H1 (cell line): ENCODE measurements around the gene ITPR3. TPM values are rescaled to one million over a fixed set of nuclear protein-coding genes. Genes with fewer than 3 reads are reported as not detected.

Source experiments
- CTCF ChIA-PET: fragments of 300-600 bp; sonication (Branson Sonifier 250); formaldehyde crosslinking; loops from one replicate; lab custom pipeline; 2021; ENCODE audit not compliant: partially characterized antibody; lab: Charles Lee
- POLR2A ChIA-PET: fragments of 300-600 bp; sonication (Branson Sonifier 250); formaldehyde crosslinking; loops from one replicate; lab custom pipeline; 2021; ENCODE audit warnings: inconsistent platforms; ENCODE audit not compliant: partially characterized antibody; lab: Charles Lee
- DNase-seq, 2 experiments: peaks; one replicate each; pipeline versions ENCODE4 v3.0.0 to v3.0.0-alpha.2; 2010 to 2022; ENCODE audit warnings: low spot score in 2 of 2, low read depth in 1 of 2, mixed read lengths in 1 of 2
- FAIRE-seq: peaks from 2 replicates; lab custom pipeline; 2011; peaks lifted over from hg19 to GRCh38; lab: Jason Lieb, UNC
- H2AFZ ChIP-seq: 2 replicates; pipeline ENCODE4 v1.8.1; 2012; ENCODE audit warnings: low read length, inconsistent platforms
- H2AK5ac ChIP-seq: 2 replicates; pipeline ENCODE4 v1.6.1; 2013; ENCODE audit warnings: low read depth, low read length
- H2BK120ac ChIP-seq: replicated peaks from 2 replicates; pipeline ENCODE3; 2013; ENCODE audit warnings: low read depth, low read length, inconsistent platforms
- H2BK12ac ChIP-seq: 2 replicates; pipeline ENCODE4 v1.6.1; 2013; ENCODE audit warnings: low read depth, low read length
- H2BK15ac ChIP-seq: 2 replicates; pipeline ENCODE4 v1.6.1; 2013; ENCODE audit warnings: low read length
- H2BK20ac ChIP-seq: 2 replicates; pipeline ENCODE4 v1.6.1; 2013; ENCODE audit warnings: low read length
- H2BK5ac ChIP-seq: 2 replicates; pipeline ENCODE4 v1.6.1; 2013; ENCODE audit warnings: low read depth, low read length
- H3K14ac ChIP-seq: 2 replicates; pipeline ENCODE4 v1.6.1; 2013; ENCODE audit warnings: inconsistent platforms; ENCODE audit not compliant: insufficient read length
- H3K18ac ChIP-seq: 2 replicates; pipeline ENCODE4 v1.6.1; 2013; ENCODE audit warnings: low read length; ENCODE audit errors: extremely low read depth
- H3K23ac ChIP-seq: 2 replicates; pipeline ENCODE4 v1.6.1; 2013; ENCODE audit warnings: inconsistent platforms; ENCODE audit not compliant: insufficient read length
- H3K23me2 ChIP-seq: 2 replicates; pipeline ENCODE4 v1.6.1; 2013; ENCODE audit warnings: low read depth, low read length
- H3K27ac ChIP-seq: 2 replicates; pipeline ENCODE4 v1.6.1; 2011; ENCODE audit warnings: low read depth, low read length, inconsistent platforms
- H3K27me3 ChIP-seq, 4 experiments: replicated peaks in 1 of 4; 1 replicate in 1 of 4; 2 replicates in 3 of 4; pipeline versions ENCODE4 v1.6.1 to v1.8.1; 2011 to 2013; ENCODE audit warnings: low read length in 3 of 4, mild to moderate bottlenecking in 3 of 4, inconsistent platforms in 2 of 4, mixed read lengths in 2 of 4, moderate library complexity in 1 of 4; ENCODE audit not compliant: control insufficient read depth in 3 of 4, insufficient read depth in 3 of 4; ENCODE audit errors: extremely low read depth in 1 of 4
- H3K36me3 ChIP-seq, 4 experiments: 2 replicates each; pipeline versions ENCODE4 v1.6.1 to v1.8.1; 2011 to 2013; ENCODE audit warnings: mild to moderate bottlenecking in 4 of 4, low read length in 3 of 4, moderate library complexity in 2 of 4, control low read depth in 1 of 4, inconsistent platforms in 1 of 4; ENCODE audit not compliant: insufficient read depth in 4 of 4, control insufficient read depth in 2 of 4
- H3K4ac ChIP-seq: replicated peaks from 2 replicates; pipeline ENCODE3; 2013; ENCODE audit warnings: low read length, low read depth, mixed read lengths, inconsistent platforms; ENCODE audit not compliant: insufficient read length
- H3K4me1 ChIP-seq, 4 experiments: replicated peaks in 1 of 4; 1 replicate in 1 of 4; 2 replicates in 3 of 4; pipeline versions ENCODE4 v1.6.1 to v1.8.1; 2011 to 2013; ENCODE audit warnings: low read length in 3 of 4, inconsistent platforms in 2 of 4, mixed read lengths in 1 of 4; ENCODE audit not compliant: insufficient read depth in 4 of 4, control insufficient read depth in 3 of 4
- H3K4me2 ChIP-seq, 2 experiments: 2 replicates each; pipeline versions ENCODE4 v1.6.1 to v1.8.1; 2011 to 2013; ENCODE audit warnings: low read depth in 2 of 2, low read length in 2 of 2, control low read depth in 1 of 2, inconsistent platforms in 1 of 2, mild to moderate bottlenecking in 1 of 2; ENCODE audit not compliant: insufficient read depth in 1 of 2
- H3K4me3 ChIP-seq, 4 experiments: fragments of 200-600, 300-600 bp in 1 of 4; sonication (generic), shearing (Covaris generic), sonication (Bioruptor Twin) in 1 of 4; 2 replicates each; pipeline versions ENCODE4 v1.5.1 to v1.8.1; 2011 to 2016; ENCODE audit warnings: low read length in 4 of 4, low read depth in 3 of 4, control low read depth in 2 of 4, inconsistent platforms in 2 of 4, mild to moderate bottlenecking in 2 of 4, mixed read lengths in 1 of 4, moderate library complexity in 1 of 4; ENCODE audit not compliant: insufficient read depth in 2 of 4; ENCODE audit errors: extremely low read depth in 1 of 4
- H3K56ac ChIP-seq: replicated peaks from 2 replicates; pipeline ENCODE3; 2013; ENCODE audit warnings: low read depth, mild to moderate bottlenecking, mixed read lengths, low read length, inconsistent platforms; ENCODE audit not compliant: insufficient read length
- H3K79me1 ChIP-seq: 2 replicates; pipeline ENCODE4 v1.6.1; 2013; ENCODE audit warnings: low read depth, low read length, control low read depth
- H3K79me2 ChIP-seq, 2 experiments: 2 replicates each; pipeline versions ENCODE4 v1.6.1 to v1.8.1; 2012 to 2013; ENCODE audit warnings: low read length in 2 of 2, mild to moderate bottlenecking in 2 of 2, inconsistent platforms in 1 of 2; ENCODE audit not compliant: insufficient read depth in 2 of 2, control insufficient read depth in 1 of 2
- H3K9ac ChIP-seq, 4 experiments: replicated peaks in 1 of 4; 1 replicate in 1 of 4; 2 replicates in 3 of 4; pipeline versions ENCODE4 v1.6.1 to v1.8.1; 2011 to 2013; ENCODE audit warnings: low read depth in 3 of 4, low read length in 3 of 4, control low read depth in 2 of 4, mild to moderate bottlenecking in 2 of 4, moderate library complexity in 2 of 4, inconsistent platforms in 1 of 4; ENCODE audit errors: extremely low read depth in 1 of 4
- H3K9me3 ChIP-seq, 2 experiments: 2 replicates each; pipeline versions ENCODE4 v1.6.1 to v1.8.1; 2012 to 2013; ENCODE audit warnings: mild to moderate bottlenecking in 2 of 2, moderate library complexity in 2 of 2, control low read depth in 1 of 2, inconsistent platforms in 1 of 2, low read depth in 1 of 2, low read length in 1 of 2, mixed read lengths in 1 of 2; ENCODE audit not compliant: insufficient read depth in 2 of 2
- H4K20me1 ChIP-seq, 2 experiments: replicated peaks in 1 of 2; 2 replicates each; pipeline versions ENCODE3 to v1.8.1; 2011 to 2013; ENCODE audit warnings: inconsistent platforms in 2 of 2, low read length in 2 of 2, mild to moderate bottlenecking in 1 of 2; ENCODE audit not compliant: insufficient read depth in 2 of 2, control insufficient read depth in 1 of 2
- H4K5ac ChIP-seq: 2 replicates; pipeline ENCODE4 v1.6.1; 2013; ENCODE audit warnings: low read length, low read depth, mixed read lengths, inconsistent platforms; ENCODE audit not compliant: insufficient read length
- H4K8ac ChIP-seq: 2 replicates; pipeline ENCODE4 v1.8.0; 2013; ENCODE audit warnings: mild to moderate bottlenecking, moderate library complexity, low read length, inconsistent platforms; ENCODE audit not compliant: insufficient read depth; ENCODE audit errors: extremely low read depth
- H4K91ac ChIP-seq: replicated peaks from 2 replicates; pipeline ENCODE3; 2013; ENCODE audit warnings: low read length, mixed read lengths, inconsistent platforms; ENCODE audit not compliant: insufficient read length
- ATF3 ChIP-seq: IDR thresholded peaks from 2 replicates; pipeline ENCODE4 v1.6.1; 2011; ENCODE audit warnings: low read depth, mild to moderate bottlenecking, low read length; ENCODE audit not compliant: insufficient read depth
- SIN3A ChIP-seq, 2 experiments: IDR thresholded peaks in 1 of 2; conservative IDR thresholded peaks in 1 of 2; 2 replicates each; pipeline ENCODE4 v1.6.1; 2011 to 2012; ENCODE audit warnings: low read length in 2 of 2, improper control_type of control experiment in 1 of 2, low read depth in 1 of 2, mild to moderate bottlenecking in 1 of 2
- WGBS, 2 experiments: shearing (Covaris generic) in 1 of 2; methylation state at CpG; one replicate each; pipeline versions ENCODE4 v1.1.6 to v1.1.7; 2013 to 2015; ENCODE audit warnings: low lambda C conversion rate in 2 of 2, mixed read lengths in 2 of 2, inconsistent platforms in 1 of 2, low coverage in 1 of 2, missing lambda C conversion rate in 1 of 2; ENCODE audit not compliant: insufficient replicate concordance in 2 of 2, insufficient coverage in 1 of 2, insufficient read length in 1 of 2; ENCODE audit errors: extremely low coverage in 1 of 2, missing lambda C conversion rate in 1 of 2; 5-methylcytosine and 5-hydroxymethylcytosine counted together
- polyA plus RNA-seq, 7 experiments: library from polyadenylated mRNA; depleted of rRNA in 3 of 7; stranded (reverse) in 5 of 7; unstranded in 2 of 7; fragments of >200 nt in 5 of 7; fragments of 200-250 nt in 2 of 7; gene quantifications; 1 replicate in 5 of 7; 2 replicates in 1 of 7; 4 replicates in 1 of 7; pipeline versions ENCODE4 v1.2.1 to v1.2.3, GENCODE V29; 2011 to 2013; ENCODE audit warnings: missing spikeins in 2 of 7, mixed read lengths in 2 of 7
- total RNA-seq: library from RNA; stranded (reverse); fragmentation: NEBNext Ultra II Directional; extraction: Animal tissue kit (Norgen Biotek cat#: 25700); gene quantifications from 2 replicates; pipeline ENCODE4 v1.2.1, GENCODE V29; 2021

Gene ITPR3
- total and polyA plus RNA-seq, 2 of the 8 experiments (the other 6 are each of a cell fraction or from before 2014, with no cell fraction given) = 29.1 to 45.7 TPM

GRCh38 chr6:33654831-33655554, 33.9 kb downstream of the ITPR3 start:
- no peak overlapping the region for H2AK5ac ChIP-seq
- no peak overlapping the region for H3K4ac ChIP-seq
- no peak overlapping the region for H2AFZ ChIP-seq
- H3K18ac ChIP-seq = 0 out of 2 replicates have a peak overlapping the region, but pooled peaks have one; percentile 7
- TF ChIP-seq ATF3 (no peak), SIN3A (conservative IDR thresholded peaks at IDR 0.05 in 1 of 2, IDR thresholded peaks at IDR 0.05 in 1 of 2; ENCODE audit: low read depth in 1 of 2, low read length in 2 of 2) (no peak)
- H3K56ac ChIP-seq = no peak overlapping the region
- FAIRE-seq (no peak), DNase-seq (no peak)
- H3K4me1 ChIP-seq = peaks cover 0 to 16% (median 7%) of the 10 kb centered on the region in 4 experiments; a peak in 4 of 7 replicates
- no peak overlapping the region for H2BK15ac ChIP-seq
- no peak overlapping the region for H3K4me2 ChIP-seq
- peaks cover 6% of the 10 kb centered on the region for H3K79me1 ChIP-seq
- H4K20me1 ChIP-seq = no peaks in the 10 kb centered on the region
- H3K9me3 ChIP-seq = no peaks in the 10 kb centered on the region
- ChIA-PET CTCF (interaction anchor here (0.8 to 10.8 kb wide), 17 partner anchors 10 to 321 kb away, joined by 3 to 102 read pairs (median 4); partner anchors contain the start of gene ITPR3), POLR2A (interaction anchor here (0.6 to 1.9 kb wide), 3 partner anchors 39 to 63 kb away, joined by 3 to 5 read pairs (median 3); no protein-coding TSS in a partner anchor)
- 90% methylated on average over 5 of the region's 5 CpGs; no CpG with 5 or more reads in 1 of the 2 experiments for WGBS, 2 experiments
- no peak overlapping the region for H4K5ac ChIP-seq
- H4K8ac ChIP-seq = no peak overlapping the region
- no peak overlapping the region for H2BK20ac ChIP-seq
- no peak overlapping the region for H2BK120ac ChIP-seq
- H3K14ac ChIP-seq = no peak overlapping the region
- H2BK12ac ChIP-seq = no peak overlapping the region
- no peaks in the 10 kb centered on the region for H3K23me2 ChIP-seq
- H3K9ac ChIP-seq = no peak overlapping the region
- H4K91ac ChIP-seq = no peak overlapping the region
- H3K79me2 ChIP-seq = no peaks in the 10 kb centered on the region
- no peak overlapping the region for H3K27ac ChIP-seq
- no peak overlapping the region for H3K23ac ChIP-seq
- H2BK5ac ChIP-seq = no peak overlapping the region
- H3K36me3 ChIP-seq = no peaks in the 10 kb centered on the region; a peak in 1 of 8 replicates
- no peaks in the 10 kb centered on the region for H3K27me3 ChIP-seq
- H3K4me3 ChIP-seq = no peak overlapping the region
